Lung microvascular endothelial cell (primary cell): ENCODE data around the gene BEGAIN. TPM values are rescaled to one million over a fixed set of nuclear protein-coding genes. Genes with fewer than 3 reads are reported as not detected.
A peak's percentile ranks its signal among the peaks of the same experiment; 100 is the strongest.

Source experiments
- DNase-seq, 2 donors: peaks; one replicate each; pipeline versions ENCODE4 v3.0.0 to v3.0.0-alpha.2; 2010; ENCODE audit warnings: low read depth in 2 of 2
- total RNA-seq: library from RNA; depleted of rRNA; stranded (reverse); fragments of >200 nt; gene quantifications from 2 replicates; pipeline ENCODE4 v1.2.1, GENCODE V29; 2014

The BEGAIN gene
- total RNA-seq: 0.20 TPM in 1 of 2 replicates, not detected in the other

GRCh38 chr14:100587086-100587762 is at the start of gene BEGAIN:
Gene BEGAIN (minus strand): TSS chr14:100587417. CDS start chr14:100587290, 127 bp downstream.
- DNase-seq: no peak

- DNase-seq: no peak
Measured at GRCh38 chr14:100636559-100636958, 49.3 kb upstream of the BEGAIN start.

GRCh38 chr14:100634026-100634425 is 46.8 kb upstream of the BEGAIN start:
- no peak for DNase-seq

- no peak for DNase-seq
Measured at GRCh38 chr14:100633406-100633805, 46.2 kb upstream of the BEGAIN start.

- DNase-seq: no peak
Measured at GRCh38 chr14:100629696-100630095, 42.5 kb upstream of the BEGAIN start.

- no peak for DNase-seq
Measured at GRCh38 chr14:100629098-100629497, 41.9 kb upstream of the BEGAIN start.

- no peak for DNase-seq
Measured at GRCh38 chr14:100628225-100628624, 41.0 kb upstream of the BEGAIN start.

GRCh38 chr14:100626614-100627013 is 39.4 kb upstream of the BEGAIN start:
- no peak for DNase-seq

- no peak for DNase-seq
Measured at GRCh38 chr14:100623961-100624360, 36.7 kb upstream of the BEGAIN start.

- no peak for DNase-seq
Measured at GRCh38 chr14:100623557-100623956, 36.3 kb upstream of the BEGAIN start.

GRCh38 chr14:100622708-100623485 is 35.7 kb upstream of the BEGAIN start:
- DNase-seq: no peak

- DNase-seq: no peak
Measured at GRCh38 chr14:100622224-100622623, 35.0 kb upstream of the BEGAIN start.

GRCh38 chr14:100621806-100622205 is 34.6 kb upstream of the BEGAIN start:
- no peak for DNase-seq

GRCh38 chr14:100620255-100621100 is 33.3 kb upstream of the BEGAIN start:
- no peak for DNase-seq

- DNase-seq: no peak
Measured at GRCh38 chr14:100619396-100620254, 32.4 kb upstream of the BEGAIN start.

GRCh38 chr14:100618763-100619320 is 31.6 kb upstream of the BEGAIN start:
- no peak for DNase-seq

- no peak for DNase-seq
Measured at GRCh38 chr14:100618318-100618693, 31.1 kb upstream of the BEGAIN start.

- DNase-seq: no peak
Measured at GRCh38 chr14:100617410-100618317, 30.4 kb upstream of the BEGAIN start.

- peak in 1 of 2 donors; percentile 35 for DNase-seq
Measured at GRCh38 chr14:100616854-100617409, 29.7 kb upstream of the BEGAIN start.
